Activated CD4-positive, alpha-beta T cell treated with anti-CD3 and anti-CD28 coated beads, Interleukin-2, amount 50 U/mL, for 48 hours (primary cell): ENCODE data around the gene TMEM130.

ENCODE experiments used
- DNase-seq, 2 experiments: peaks; one replicate each; pipeline ENCODE4 v3.0.0-alpha.2; 2020

The TMEM130 gene

DNA sequence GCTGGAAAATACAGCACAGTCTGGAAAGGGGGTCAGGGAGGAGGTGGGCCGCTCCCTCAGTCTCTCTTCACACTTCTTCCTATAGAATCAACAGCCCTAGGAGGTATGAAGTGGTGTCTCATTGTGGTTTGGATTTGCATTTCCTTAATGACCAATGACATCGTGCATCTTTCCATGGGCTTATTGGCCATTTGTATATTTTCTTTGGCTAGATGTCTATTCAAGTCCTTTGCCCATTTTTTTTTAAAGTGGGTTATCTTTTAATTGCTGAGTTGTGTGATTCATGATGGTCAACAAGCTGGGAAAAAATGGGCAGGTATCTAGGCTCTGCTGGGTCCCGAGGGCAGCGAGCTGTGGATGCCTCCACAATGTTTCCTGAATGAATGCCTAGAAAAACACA is 29.1 kb downstream of the TMEM130 start:
- no peak for DNase-seq

DNA sequence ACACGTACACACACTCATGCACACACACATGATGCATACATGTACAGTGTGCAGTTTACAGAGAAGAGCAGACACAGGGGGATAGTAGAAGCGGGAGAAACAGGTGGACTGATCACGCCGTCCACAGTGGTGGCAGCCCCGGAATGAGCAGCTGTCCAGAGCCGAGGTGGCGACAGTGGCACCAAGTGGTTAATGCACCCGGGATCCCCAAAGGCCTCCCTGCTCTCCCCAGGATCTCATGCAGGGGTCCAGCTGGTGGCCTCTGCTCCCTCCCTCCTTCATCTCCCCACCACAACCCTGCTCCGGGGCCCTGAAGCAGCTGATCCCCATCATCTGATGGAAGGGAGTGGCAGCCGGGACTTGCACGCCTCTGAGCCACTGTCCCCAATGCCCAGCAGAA is 29.7 kb downstream of the TMEM130 start:
- no peak for DNase-seq

GRCh38 chr7:98837630-98837972 is 32.2 kb downstream of the TMEM130 start:
- no peak for DNase-seq

DNA sequence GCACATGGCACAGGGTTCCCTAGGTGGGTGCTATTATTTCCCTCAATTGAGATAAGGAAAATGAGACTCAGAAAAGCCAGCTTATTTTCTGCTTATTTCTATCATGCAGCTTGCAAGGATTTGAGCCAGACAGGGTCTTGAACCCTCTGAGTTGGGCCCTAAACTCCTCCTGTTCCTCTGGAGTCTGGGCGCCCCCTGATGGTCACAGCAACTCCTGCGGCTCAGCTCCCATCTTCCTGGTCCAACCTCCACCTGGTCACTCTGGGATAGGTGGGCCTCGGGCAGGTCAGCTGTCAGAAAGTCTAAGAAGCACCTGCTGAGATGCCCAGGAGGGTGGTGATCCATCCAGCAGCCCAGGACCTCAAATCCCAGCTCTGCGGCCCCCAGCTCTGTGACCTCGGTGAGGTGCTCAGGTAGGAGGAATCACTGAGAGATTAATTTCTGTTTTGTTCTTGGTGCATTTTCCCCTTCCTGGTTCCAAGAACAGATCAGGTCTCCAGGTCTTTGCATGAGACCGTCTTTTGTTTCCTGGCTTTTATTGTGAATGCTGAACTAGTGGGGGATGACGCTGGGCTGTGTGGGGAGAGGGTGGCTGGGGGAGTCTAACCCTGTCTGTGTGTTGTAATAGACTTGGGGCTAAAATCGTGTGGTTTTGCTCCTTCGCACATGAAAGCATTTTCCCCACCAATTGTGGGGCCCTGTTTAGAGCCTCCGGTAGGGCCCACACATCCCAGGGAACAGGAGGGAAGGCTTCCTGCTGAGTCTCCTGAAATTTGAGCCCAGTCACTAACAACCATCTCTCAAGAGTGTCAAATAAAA is 32.8 kb downstream of the TMEM130 start:
- peak; percentile 41 to 45 for DNase-seq

DNA sequence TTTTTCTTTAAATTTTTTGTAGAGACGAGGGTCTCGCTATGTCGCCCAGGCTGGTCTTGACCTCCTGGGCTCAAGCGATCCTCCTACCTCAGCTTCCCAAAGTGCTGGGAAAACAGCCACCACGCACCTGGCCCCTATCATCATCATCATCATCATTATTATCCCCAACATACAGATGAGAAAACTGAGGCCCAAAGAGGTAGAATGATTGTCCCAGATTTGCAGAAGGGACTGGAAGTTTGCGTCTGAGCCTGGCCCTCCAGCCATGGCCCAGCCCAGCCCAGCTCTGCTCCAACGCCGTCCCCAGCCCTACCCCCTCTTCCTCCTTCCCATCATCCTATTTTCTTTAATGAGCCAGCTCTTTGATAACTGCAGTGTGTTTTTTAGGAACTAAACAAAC is 34.9 kb downstream of the TMEM130 start:
- no peak for DNase-seq

DNA sequence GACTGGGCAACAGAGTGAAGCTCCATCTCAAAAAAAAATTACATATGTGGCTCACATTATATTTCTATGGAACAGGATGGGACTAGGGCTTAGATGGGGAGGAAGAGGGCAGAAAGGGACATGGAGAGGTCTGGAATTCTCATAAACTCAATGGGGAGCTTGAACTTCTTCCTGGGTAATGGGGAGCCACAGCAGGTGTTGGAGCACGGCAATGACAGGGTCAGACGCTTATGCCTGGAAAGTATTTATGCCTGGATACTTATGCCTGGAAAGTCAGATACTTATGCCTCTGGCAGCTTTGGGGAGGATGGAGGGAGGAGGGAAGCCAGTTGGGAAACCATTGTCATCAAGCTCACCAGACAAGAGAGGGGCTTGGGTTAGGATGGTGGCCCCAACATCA is 36.8 kb downstream of the TMEM130 start:
- DNase-seq, result no peak

DNA sequence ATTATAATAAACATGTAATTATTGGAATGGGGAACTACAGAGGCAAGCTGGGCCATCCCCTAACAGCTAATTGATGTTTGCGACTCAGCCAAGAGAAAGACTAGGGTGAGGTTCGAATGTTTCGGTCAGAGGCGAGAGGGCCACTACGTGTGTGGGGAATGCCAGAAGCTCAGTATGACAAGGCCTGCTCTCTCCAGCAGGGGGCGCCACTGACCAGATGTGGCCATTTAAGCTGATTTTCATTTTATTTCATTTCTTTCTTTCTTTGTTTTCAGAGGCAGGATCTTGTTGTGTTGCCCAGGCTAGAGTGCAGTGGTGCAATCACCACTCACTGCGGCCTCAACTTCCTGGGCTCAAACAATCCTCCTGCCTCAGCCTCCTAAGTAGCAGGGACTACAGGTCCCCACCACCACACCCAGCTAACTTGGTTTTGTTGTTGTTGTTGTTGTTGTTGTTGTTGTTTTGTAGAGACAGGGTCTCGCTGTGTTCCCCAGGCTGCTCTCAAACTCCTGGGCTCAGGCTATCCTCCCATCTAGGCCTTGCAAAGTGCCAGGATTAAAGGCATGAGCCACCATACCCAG is 38.1 kb downstream of the TMEM130 start:
- peak; percentile 58 to 62 for DNase-seq

DNA sequence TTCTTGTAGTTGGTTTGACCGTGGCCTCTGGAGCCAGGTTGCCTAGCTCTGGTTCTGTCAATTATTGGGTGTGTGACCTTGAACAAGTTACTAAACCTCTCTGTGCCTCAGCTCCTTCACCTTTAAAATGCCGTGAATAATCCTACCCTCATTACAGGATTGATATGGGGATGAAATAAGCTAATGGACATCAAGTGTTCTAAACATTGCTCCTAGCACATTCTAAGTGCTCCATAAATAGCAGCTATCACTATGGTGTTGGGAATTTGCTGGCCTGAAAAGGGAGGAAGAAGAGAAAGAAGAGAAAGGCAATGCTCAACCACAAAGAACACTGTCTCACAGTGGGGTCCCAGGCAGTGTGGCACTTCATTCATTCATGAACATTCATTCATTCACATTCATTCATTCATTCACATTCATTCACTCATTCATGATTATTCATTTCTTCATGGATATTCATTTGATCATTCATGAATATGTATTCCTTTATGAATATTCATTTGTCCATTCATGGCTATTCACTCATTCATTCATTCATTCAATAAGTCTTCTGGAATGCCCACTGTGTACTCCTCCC is 38.8 kb downstream of the TMEM130 start:
- DNase-seq, result no peak

GRCh38 chr7:98828368-98828767 is 41.4 kb downstream of the TMEM130 start:
- DNase-seq, result no peak

- no peak for DNase-seq
Observed at GRCh38 chr7:98827258-98827657, 42.6 kb downstream of the TMEM130 start.

DNA sequence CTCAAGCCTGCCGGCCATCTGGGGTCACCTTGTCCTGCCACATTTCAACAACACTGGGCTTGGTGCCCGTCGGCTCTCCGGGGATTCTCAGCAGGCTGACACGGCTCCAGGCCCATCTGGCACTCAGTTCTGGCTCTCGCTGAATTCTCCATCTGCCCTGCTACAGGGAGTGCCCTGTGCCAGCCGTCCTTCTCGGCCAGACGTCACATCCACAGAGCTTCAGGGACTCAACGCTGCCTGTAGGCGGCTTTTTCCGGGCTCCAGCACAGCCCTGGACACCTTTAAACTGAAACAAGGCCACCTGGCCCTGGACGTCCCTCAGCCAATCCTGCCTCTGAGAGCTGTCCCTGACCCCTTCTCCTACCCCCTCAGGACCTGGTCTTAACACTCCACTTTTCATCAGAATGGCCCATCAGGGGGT is 43.0 kb downstream of the TMEM130 start:
- no peak for DNase-seq

DNA sequence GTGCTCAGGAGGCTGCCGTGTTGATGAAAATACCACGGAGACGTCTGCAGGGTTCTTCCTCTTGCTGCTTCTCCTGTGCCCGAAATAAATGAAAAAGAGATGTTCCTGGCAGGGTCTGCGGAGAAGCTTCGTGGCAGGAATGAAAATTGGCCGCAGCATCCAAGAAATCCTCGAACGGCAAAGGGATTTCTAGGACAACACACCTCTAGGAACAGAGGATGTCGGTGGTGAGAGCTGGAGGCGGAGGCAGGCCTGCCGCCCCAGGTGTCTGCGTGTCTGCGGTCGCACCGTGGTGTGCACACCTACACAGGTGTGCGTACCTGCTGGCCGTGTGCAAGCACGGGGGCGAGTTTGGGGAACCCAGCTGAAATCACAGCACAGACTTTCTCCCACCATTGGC is 43.4 kb downstream of the TMEM130 start:
- DNase-seq, result no peak

DNA sequence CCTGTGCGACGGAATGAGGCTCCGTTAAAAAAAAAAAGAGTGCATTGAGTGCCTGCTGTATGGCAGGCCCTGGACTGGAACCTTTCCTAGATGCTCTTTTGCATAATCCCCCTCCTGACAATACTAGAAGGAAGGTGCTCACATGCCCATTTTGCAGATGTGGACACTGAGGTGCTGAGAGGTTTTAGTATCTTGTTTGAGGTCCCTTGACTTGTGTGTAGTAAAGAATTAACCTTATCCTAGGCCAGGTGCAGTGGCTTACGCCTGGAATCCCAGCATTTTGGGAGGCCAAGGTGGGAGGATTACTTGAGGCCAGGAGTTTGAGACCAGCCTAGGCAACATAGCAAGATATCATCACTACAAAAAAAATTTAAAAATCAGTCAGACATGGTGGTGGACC is 46.6 kb downstream of the TMEM130 start:
- no peak for DNase-seq

DNA sequence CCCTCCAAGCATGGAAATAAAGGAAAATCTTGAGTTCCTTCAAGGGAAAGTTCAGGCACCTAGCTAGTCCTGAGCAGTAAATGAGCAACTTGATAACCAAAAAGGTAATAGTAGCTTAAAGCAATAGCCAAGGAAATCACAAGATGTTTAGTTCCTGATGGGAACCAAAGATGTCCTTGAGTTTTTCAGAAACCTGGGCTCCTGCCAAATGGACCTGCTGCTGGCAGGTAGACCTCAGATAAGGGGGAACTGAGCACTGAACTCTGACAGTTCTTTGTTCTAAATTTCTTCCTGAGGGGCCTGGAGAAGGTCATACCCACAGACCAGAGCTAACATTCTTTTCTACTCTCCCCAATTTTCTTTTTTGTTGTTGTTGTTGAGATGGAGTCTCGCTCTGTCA is 48.5 kb downstream of the TMEM130 start:
- no peak for DNase-seq

GRCh38 chr7:98816967-98817710 is 52.7 kb downstream of the TMEM130 start:
- DNase-seq, result no peak

DNA sequence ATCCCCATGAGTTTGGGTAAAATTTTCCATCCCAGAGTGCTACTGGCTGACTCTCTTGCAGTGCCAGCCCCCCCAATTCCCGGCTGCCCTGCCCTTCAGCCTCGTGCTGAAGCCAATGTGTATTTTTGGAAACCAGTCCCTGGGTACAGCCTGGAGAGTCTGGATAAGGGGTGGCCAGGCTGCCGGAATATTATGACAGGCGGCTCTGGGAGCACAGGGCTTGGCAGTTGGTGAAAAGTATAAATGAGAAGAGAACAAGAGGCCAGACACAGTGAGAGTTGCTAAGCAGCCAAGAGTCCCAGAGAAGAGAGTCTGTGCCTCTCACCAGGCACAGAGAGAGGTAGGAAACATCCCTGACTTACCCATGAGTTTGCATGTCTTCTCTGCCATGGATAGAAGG is 53.6 kb downstream of the TMEM130 start:
- DNase-seq, result no peak

DNA sequence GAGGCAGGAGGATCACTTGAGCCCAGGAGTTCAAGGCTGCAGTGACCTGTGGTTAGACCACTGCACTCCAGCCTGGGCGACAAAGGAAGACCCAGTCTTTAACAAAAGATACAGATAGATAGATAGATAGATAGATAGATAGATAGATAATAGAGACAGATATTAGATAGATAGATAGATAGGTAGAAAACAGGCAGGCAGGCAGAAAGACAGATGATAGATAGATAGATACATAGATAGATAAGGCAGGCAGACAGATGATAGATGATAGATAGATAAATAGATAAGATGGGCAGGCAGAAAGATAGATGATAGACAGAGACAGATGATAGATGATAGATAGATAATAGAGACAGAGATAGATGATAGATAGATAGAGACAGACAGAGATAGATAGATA is 54.5 kb downstream of the TMEM130 start:
- no peak for DNase-seq

- DNase-seq, result no peak
Observed at GRCh38 chr7:98811299-98811698, 58.5 kb downstream of the TMEM130 start.

DNA sequence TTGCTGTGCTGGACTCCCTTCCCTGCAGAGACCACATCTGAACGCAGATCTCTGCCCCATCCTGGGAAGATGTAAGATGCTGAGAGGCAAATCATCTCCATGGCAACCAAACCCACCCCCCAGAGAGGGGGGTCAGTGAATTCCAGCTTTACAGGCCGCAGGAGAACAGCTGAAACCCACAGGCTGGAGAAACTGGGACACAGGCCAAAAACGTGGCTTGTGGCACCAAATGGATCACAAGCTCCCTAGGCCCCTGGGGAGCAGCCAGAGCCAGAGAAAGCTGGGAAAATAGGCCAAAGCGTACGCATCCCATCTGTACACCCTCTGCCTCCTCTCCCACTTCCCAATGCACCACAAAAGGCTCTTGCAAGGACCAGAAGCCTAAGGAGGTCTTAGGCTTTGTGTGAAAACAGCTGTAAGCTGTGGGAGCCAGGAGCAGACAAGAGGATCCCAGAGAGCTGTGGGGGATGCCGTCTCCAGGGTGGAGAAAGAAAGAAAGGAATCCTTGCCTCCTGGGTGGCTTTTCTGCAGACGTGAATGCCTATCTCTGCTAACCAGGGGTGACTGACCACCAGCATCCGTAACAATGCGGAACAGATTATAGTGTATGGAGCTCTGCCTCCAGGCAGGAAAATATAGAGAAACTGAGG is 59.5 kb downstream of the TMEM130 start:
- DNase-seq, result no peak

DNA sequence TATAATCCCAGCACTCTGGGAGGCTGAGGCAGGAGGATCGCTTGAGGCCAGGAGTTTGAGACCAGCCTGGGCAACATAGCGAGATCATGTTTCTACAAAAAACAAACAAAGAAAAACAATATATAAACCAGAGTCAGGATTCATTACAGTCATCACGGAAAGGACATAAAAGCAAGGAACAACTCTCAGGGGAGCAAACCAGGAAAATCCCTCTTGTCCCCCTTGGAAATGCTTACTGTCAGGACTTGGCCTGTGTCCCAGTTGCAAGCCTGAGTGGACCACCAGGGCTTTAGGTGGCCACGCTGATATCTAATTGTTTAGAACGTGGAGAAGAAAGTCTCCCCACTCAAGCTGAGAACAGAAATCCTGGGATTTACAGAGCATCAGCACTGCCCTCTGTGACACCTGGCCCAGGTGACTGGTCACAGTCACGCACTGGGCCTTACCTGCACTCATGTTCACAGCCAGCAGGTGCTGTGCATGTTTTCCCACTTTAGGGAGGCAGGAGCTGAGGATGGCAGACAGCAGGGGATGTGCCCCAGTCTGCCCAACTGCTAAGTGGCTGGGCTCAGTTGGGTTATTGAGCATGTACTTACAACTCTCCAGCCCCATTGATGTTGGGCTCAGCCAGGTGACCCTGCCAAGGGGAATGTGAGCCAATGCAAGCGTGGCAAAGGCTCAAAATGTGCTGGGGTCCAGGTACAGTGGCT is 60.9 kb downstream of the TMEM130 start:
- DNase-seq, result no peak

- DNase-seq, result no peak
Observed at GRCh38 chr7:98807068-98808048, 62.5 kb downstream of the TMEM130 start.
